NCI-H1436 (cell line): ENCODE measurements around the gene BLTP3A.
"Not testable (repeated sequence)": the region's sequence is repeated elsewhere in the genome, so short reads cannot be mapped to it uniquely, and the experiment has no call there.

Source experiments
- DNase-seq: peaks from one replicate; lab custom pipeline; 2025; lab: John Stamatoyannopoulos, UW

BLTP3A gene

GRCh38 chr6:34791701-34792604, at the start of gene BLTP3A:
Gene BLTP3A, plus strand, starts transcription at chr6:34792083. Its CDS starts 168 bp downstream, at chr6:34792251.
- DNase-seq = peak; percentile 73

- DNase-seq = no peak
Measured at GRCh38 chr6:34742094-34742493, 49.8 kb upstream of the BLTP3A start.

- DNase-seq = no peak
Measured at GRCh38 chr6:34743625-34744293, 48.1 kb upstream of the BLTP3A start.

DNA sequence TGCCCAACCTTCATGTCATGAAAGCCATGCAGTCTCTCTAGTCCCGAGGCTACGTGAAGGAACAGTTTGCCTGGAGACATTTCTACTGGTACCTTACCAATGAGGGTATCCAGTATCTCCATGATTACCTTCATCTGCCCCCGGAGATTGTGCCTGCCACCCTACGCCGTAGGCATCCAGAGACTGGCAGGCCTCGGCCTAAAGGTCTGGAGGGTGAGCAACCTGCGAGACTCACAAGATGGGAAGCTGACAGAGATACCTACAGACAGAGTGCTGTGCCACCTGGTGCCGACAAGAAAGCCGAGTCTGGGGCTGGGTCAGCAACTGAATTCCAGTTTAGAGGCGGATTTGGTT, 47.6 kb upstream of the BLTP3A start:
- not testable (repeated sequence) for DNase-seq

DNA sequence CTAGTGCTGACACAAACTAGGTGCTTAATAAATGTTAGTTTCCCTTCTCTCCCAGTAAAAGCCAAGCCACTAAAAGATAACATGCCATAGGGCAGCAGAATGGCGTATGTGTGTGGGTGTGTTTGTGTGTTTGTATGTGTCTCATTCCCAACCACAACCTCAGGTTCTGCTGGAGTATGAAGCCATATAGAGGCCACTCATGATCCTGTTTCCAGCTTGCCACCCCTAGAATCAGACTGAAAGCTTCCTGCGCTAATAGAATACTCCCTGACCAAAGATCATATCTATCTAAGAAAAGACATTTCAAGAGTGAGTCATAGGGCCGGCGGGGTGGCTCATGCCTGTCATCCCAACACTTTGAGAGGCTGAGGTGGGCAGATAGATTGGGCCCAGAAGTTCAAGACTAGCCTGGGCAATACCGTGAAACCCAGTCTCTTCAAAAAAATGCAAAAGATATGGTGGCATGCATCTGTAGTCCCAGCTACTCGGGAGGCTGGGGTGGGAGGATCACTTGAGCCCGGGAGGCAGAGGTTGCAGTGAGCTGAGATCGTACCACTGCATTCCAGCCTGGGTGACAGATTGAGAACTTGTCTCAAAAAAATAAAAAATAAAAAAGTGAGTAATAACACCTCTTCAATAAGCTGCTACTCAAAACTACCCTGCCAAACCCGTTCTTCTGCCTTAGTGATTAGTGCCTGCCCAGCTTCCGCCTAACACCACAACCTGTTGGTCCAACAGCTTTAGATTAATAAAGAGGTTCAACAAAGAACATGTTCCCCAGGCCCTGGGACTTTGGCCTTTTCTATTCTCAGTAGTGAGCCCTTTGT, 46.4 kb upstream of the BLTP3A start:
- DNase-seq = no peak

DNA sequence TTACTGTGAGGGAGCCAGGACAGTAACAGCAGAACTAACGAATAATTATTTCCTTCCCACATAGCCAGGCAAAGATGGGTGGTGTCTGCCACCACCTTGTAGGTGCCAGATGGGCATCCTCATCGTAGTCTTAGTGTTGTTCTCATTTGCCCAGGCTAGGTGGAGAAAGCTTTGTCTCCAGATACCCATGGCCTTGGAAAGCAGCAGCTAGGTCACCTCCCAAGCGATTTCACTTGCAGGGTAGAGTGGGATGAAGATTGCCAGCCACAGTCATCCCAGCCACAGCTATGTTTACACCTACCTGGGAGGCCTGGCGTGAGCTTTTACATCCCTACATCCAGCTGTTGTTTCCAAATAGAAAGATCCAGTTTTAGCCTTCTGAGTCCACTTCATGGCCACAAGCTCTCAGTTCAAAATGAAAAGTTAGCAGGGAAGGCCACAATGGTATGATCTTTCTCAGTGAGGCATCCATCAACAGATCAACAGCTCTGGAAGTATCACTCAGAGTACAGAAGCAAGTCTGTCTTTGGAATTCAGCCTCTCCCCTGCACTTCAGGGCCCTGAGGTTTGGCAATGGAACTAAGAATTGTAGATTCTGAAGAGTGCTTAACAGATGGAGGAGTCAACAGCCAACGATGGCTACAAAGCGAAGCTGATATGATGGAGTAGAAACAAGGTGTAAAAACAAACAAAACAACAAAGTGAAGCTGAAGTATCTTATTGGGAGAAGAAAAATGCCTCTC, 45.6 kb upstream of the BLTP3A start:
- DNase-seq = no peak

DNA sequence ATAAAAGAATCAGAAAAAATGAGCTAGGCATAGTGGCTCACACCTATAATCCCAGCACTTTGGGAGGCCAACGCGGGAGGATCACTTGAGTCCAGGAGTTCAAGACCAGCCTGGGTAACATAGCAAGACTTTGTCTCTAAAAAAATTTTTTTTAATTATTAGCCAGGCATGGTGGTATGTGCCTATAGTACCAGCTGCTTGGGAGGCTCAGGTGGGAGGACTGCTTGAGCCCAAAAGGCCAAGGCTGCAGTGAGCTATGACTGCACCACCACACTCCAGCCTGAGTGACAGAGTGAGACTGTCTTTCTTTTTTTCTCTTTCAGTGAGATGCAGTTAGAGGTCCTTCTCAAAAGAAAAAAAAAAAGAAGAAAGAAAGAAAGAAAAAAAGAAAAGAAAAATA, 43.1 kb upstream of the BLTP3A start:
- DNase-seq = no peak

DNA sequence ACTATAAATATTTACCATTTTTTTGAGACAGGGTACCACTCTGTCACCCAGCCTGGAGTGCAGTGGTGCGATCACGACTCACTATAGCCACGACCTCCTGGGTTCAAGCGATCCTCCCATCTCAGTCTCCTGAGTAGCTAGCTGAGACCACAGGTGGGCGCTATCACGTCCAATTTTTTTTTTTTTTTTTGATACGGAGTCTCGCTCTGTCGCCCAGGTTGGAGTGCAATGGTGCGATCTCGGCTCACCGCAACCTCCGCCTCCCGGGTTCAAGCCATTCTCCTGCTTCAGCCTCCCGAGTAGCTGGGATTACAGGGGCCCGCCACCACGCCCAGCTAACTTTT, 35.4 kb upstream of the BLTP3A start:
- DNase-seq = peak; percentile 38

DNA sequence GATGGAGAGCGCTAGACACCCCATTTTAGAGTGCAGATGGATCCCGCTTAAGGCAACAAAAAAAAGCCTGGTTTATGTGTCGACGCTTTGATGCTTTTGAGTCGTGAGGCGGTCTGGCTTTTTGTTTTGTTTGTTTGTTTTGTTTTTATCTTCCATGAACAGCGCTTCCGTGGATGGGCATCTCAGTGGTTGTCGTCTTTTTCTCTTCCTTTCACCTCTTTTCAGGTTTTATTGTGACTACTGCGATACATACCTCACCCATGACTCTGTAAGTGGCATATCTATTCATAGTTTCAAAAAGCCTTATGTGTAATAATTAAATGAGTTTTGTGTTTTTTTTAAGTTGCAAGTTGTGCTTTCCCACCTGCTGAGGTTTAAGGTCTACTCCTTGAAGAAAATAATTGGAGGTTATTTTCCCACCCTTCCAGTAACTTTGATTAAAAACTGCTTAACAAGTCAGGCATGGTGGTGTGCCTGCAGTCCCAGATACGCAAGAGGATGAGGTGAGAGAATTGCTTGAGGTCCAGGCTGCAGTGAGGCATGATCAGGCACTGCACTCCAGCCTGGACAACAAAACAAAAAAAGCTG, 34.1 kb upstream of the BLTP3A start:
- DNase-seq = no peak

GRCh38 chr6:34760108-34760507, 31.8 kb upstream of the BLTP3A start:
- no peak for DNase-seq

GRCh38 chr6:34761681-34762080, 30.2 kb upstream of the BLTP3A start:
- DNase-seq = not testable (repeated sequence)

DNA sequence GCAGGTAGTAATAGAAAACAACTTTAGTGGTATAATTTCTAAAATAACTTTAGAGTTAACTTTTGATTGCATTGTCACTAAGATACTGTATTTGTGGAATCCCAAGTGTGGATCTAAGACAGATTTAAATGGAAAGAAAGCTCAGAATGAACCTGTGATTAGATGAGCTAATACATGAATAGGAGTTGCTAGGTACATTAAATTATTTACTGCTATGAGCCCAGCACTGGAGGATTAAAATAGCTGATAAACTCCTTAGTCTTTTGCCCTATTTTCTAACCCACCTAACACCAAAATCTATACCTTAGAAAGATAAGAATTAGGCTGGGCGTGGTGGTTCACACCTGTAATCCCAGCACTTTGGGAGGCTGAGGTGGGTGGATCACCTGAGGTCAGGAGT, 23.7 kb upstream of the BLTP3A start:
- no peak for DNase-seq

- no peak for DNase-seq
Measured at GRCh38 chr6:34771727-34772126, 20.2 kb upstream of the BLTP3A start.

- DNase-seq = no peak
Measured at GRCh38 chr6:34772940-34773339, 18.9 kb upstream of the BLTP3A start.

DNA sequence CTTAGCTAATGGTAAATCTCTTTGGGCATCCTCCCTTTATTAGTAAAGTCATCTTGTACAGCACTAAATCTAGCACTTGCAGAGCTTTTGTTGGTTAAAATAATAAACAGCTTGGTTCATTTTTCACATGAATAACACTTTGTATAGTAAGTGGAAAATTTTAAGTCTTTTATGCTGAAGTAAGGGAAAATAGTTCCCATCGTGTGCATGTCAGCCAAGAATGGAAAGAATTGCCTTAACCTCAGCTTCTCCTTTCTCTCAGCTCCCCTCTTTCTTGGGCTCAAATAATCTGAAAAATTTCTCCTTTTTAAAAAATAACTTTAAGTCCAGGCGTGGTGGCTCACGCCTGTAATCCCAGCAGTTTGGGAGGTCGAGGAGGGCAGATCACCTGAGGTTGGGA, 18.0 kb upstream of the BLTP3A start:
- no peak for DNase-seq

- DNase-seq = no peak
Measured at GRCh38 chr6:34774967-34775366, 16.9 kb upstream of the BLTP3A start.

GRCh38 chr6:34785375-34785774, 6.5 kb upstream of the BLTP3A start:
- not testable (repeated sequence) for DNase-seq

DNA sequence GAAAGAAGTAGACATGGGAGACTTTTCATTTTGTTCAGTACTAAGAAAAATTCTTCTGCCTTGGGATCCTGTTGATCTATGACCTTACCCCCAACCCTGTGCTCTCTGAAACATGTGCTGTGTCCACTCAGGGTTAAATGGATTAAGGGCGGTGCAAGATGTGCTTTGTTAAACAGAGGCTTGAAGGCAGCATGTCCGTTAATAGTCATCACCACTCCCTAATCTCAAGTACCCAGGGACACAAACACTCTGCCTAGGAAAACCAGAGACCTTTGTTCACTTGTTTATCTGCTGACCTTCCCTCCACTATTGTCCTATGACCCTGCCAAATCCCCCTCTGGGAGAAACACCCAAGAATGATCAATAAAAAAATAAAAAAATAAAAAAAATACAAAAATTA, 4.7 kb upstream of the BLTP3A start:
- not testable (repeated sequence) for DNase-seq

DNA sequence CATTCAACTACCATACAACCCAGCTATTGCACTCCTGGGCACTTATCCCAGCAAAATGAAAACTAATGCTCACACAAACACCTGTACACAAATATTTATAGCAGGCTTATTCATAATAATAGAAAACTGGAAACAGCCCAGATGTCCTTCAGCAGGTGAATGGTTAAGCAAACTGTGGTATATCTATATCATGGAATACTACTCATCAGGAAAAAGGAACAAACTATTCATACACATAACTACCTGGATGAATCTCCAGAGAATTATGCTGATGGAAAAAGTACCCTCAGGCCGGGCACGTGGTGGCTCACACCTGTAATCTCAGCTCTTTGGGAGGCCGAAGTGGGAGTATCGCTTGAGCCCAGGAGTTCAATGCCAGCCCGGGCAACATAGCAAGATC, 3.8 kb upstream of the BLTP3A start:
- no peak for DNase-seq

- peak; percentile 46 for DNase-seq
Measured at GRCh38 chr6:34791164-34791700, 651 bp upstream of the BLTP3A start.
